GM19035 (cell line): ENCODE results near the gene ARHGAP4.
A peak's percentile ranks its signal among the peaks of the same experiment; 100 is the strongest.

Experiments
- ATAC-seq: cut with Tn5 transposase; IDR thresholded peaks from one replicate; pipeline ENCODE4 v1.9.1; 2021; ENCODE audit not compliant: unreplicated experiment

ARHGAP4 gene

DNA sequence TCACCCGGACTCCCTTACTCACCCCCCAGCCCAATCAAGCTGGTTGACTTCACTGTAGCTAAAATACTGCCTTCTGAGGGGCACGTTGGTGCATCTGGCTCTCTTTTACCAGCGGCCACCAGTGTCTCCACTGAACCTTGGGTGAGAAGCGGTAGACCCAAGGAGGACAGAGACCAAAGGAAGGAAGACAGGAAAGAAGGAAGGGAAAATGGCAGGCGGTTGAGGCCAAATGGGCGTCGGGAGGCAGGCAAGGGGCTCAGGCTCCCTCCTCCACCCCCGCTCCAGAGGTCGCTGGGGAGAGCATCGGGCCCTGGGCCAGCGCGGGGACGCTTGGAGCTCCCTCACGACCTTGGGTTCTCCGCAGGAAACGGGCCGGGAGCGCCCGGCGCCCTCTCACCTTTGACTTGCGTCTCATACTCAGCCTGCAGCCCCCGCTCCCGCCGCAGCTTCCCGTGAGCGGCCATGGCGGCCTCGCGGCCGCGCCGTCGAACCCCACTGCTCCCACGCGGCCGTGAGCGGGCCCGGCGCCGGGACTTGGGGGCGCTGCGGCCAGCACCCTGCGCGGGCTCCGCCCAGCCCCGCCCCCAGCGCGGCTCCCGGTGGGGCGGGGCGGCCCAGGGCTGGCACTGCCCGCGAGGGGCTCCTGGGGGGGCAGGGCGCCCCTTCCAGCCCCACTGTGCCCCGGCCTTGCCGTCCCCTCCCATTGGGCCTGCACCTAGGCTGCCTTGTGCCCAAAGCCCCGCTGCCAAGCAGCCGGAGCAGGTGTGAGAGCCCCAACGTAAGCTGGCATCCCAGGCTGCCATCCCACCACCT, at the start of gene ARHGAP4:
Gene ARHGAP4, minus strand, starts transcription at position 526 of the 813 bp plus-strand sequence. Its CDS starts 62 bp downstream, at position 464.
- no peak for ATAC-seq

DNA sequence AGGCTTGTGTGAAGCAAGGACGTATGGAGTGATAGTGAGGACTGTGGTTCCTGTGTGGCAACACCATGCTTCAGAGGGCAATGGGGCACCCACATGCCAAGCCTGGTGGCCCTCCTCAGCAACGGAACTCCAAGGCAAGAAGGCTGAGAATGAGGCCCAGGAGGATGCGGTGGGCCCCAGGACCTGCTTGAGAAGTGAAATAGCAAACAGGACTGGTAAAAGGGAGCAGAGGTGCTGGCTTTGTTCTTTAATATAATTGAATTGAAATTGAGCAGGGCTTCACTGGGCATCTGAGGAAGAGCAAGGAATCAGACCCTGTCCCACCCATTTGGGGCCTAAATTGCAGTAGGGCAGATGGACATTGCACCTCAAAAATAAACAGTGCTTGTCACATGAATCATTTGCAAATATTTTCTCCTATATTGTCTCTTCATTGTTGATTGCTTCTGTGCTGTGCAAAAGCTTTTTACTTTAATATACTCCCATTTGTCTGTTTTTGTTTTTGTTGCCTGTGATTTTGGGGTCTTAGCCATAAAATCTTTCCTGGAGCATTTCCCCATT, 48.7 kb upstream of the ARHGAP4 start:
- ATAC-seq, result no peak

GRCh38 chrX:153974003-153974725, 48.1 kb upstream of the ARHGAP4 start:
- ATAC-seq, result no peak

- ATAC-seq, result no peak
Measured at GRCh38 chrX:153973127-153974002, 47.3 kb upstream of the ARHGAP4 start.

- peak; percentile 48 for ATAC-seq
Measured at GRCh38 chrX:153972368-153973126, 46.5 kb upstream of the ARHGAP4 start, which contains the start of gene TMEM187. TMEM187 (plus strand) TSS chrX:153972754; CDS start chrX:153982063, 9,309 bp downstream.

- ATAC-seq, result peak; percentile 48
Measured at GRCh38 chrX:153971450-153972367, 45.6 kb upstream of the ARHGAP4 start, which contains the start of gene HCFC1. HCFC1 (minus strand) TSS chrX:153971818; CDS start chrX:153970840, 978 bp downstream.

- peak; percentile 36 for ATAC-seq
Measured at GRCh38 chrX:153971124-153971449, 45.0 kb upstream of the ARHGAP4 start.

- ATAC-seq, result peak; percentile 0
Measured at GRCh38 chrX:153970357-153971123, 44.5 kb upstream of the ARHGAP4 start.

GRCh38 chrX:153969904-153970356, 43.9 kb upstream of the ARHGAP4 start:
- ATAC-seq, result no peak

GRCh38 chrX:153969125-153969903, 43.2 kb upstream of the ARHGAP4 start:
- no peak for ATAC-seq

- no peak for ATAC-seq
Measured at GRCh38 chrX:153968754-153969124, 42.7 kb upstream of the ARHGAP4 start.

DNA sequence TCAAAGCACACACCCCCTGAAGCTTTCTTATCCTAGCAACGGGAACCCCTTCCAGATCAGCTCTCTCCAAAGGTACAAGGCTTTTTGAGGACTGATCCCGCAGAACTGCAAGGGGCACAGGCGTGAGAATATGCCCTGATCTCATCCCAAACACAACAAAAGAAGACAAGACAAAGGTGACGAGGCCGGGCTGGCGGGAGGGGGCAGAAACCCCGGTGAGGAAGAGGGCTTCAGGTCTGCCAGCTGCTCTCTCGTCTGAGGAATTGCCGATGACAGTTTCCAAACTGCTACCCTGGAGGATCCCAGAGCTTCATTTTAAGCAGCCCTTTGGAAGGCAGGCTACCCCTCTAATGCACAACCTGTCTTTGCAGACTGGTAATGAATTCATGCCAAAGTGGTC, 42.2 kb upstream of the ARHGAP4 start:
- no peak for ATAC-seq

DNA sequence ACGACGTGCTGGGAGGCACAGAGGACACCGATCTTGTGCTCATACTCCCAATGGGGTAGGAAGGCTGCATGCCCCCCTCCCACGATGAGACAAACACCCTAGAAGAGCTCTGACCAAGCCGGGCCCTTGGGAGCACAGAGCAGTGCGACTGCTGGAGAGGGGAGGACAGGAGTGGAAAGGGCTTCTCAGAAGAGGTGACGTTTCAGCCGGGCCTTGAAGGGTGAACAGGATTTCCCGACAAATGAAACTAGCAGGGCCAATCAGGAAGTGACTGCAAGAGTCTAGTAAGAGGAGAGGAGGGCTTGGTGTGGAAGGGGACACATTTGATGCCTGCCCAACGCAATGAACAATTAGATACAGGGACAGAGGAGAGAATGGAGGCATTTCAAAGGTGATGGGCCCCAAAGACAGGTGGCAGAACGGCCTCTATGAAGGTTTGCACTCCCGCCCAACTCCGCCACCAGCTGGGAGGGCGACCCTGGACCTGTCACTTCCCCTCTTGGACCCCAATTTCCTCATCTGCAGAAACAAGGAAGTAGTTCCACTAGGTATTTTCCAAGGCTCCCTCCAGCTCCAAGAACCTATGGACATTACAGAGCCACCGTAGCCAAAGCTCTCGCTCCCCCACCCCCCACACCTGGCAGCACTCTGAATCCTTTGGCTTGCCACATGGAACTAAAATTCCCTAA, 41.6 kb upstream of the ARHGAP4 start:
- ATAC-seq, result no peak

GRCh38 chrX:153966841-153967535, 40.9 kb upstream of the ARHGAP4 start:
- ATAC-seq, result no peak

DNA sequence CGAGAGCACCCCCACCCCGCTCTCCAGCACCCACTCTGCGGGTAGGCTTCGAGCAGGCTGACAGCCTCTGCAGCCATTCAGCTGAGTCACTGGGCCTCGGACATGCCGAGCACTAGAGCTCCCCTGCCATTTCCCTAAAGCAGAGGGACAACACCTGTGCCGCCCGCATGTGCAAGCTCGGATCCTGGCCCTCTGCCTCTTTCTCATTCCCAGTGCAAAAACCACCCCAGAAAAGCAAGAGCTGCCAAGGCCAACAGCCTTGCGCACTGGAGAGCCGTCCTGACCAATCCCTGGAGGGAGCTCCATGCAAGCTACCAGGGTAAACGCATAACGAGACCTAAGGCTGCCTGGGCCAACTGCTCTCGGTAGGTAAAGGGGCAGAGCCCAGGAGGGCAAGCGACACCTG, 40.2 kb upstream of the ARHGAP4 start:
- ATAC-seq, result no peak

DNA sequence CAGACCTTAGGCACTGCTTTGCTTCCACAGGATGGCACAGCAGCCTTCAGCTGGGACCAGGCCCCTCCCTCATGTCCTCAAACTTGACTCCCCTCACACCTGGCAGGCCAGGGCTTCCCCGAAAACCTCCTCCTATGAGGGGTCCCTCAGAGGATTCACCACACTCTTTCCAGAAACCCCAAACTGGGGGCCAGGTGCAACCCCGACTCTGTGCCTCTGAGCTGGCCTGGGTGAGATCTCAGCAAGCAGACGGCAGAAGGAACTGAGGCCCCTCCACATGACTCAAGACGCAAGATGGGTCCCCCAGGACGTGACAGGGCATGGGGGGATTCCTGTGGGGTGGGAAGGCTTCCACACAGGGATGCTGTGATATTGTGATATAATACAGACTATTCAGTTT, 39.3 kb upstream of the ARHGAP4 start:
- ATAC-seq, result no peak
